Activated CD8-positive, alpha-beta memory T cell treated with anti-CD3 and anti-CD28 coated beads for 36 hours (primary cell): ENCODE measurements around the gene DOCK11. TPM values are rescaled to one million over a fixed set of nuclear protein-coding genes. Genes with fewer than 3 reads are reported as not detected.
"Not testable (repeated sequence)": the region's sequence is repeated elsewhere in the genome, so short reads cannot be mapped to it uniquely, and the experiment has no call there.

ENCODE experiments used
- CTCF ChIA-PET: fragments of 350-600 bp; sonication (Branson Sonifier 250); formaldehyde crosslinking; loops from one replicate; lab custom pipeline; 2021; ENCODE audit warnings: antibody characterized with exemption; lab: Charles Lee
- POLR2A ChIA-PET: fragments of 350-600 bp; sonication (Branson Sonifier 250); formaldehyde crosslinking; loops from one replicate; lab custom pipeline; 2021; ENCODE audit warnings: antibody characterized with exemption; lab: Charles Lee
- total RNA-seq, 2 experiments: library from RNA; stranded (reverse); gene quantifications; one replicate each; pipeline ENCODE4 v1.2.3, GENCODE V29; 2021

The DOCK11 gene
- total RNA-seq: 10 to 100 TPM; 46.5 to 48.4 TPM

GRCh38 chrX:118495061-118495921, at the start of gene DOCK11:
Gene DOCK11, plus strand, starts transcription at chrX:118495815. Its CDS starts 157 bp downstream, at chrX:118495972.
- CTCF ChIA-PET: interaction anchor here (0.6 to 1.2 kb wide), 9 partner anchors 9 to 105 kb away, joined by 3 to 6 read pairs (median 3); no protein-coding TSS in a partner anchor
- POLR2A ChIA-PET: interaction anchor here (0.6 to 5.1 kb wide), 5 partner anchors 34 to 1293 kb away, joined by 3 to 58 read pairs (median 5); no protein-coding TSS in a partner anchor

- CTCF ChIA-PET: no interaction called here
- POLR2A ChIA-PET: no interaction called here
Observed at GRCh38 chrX:118448273-118448783, 47.3 kb upstream of the DOCK11 start.

- POLR2A ChIA-PET: no interaction called here
Observed at GRCh38 chrX:118455013-118455412, 40.6 kb upstream of the DOCK11 start.

GRCh38 chrX:118459494-118459893, 36.1 kb upstream of the DOCK11 start:
- ChIA-PET CTCF (interaction anchor here (1.0 to 1.7 kb wide), 3 partner anchors 9 to 142 kb away, joined by 3 to 5 read pairs (median 3); no protein-coding TSS in a partner anchor), POLR2A (interaction anchor here (0.6 kb wide), 1 partner anchor 72 kb away, joined by 14 read pairs; no protein-coding TSS in a partner anchor)

More at GRCh38 chrX:118455013-118455412, 40.6 kb upstream of the DOCK11 start:
- CTCF ChIA-PET: no interaction called here

- ChIA-PET POLR2A (no interaction called here), CTCF (no interaction called here)
Observed at GRCh38 chrX:118464501-118464900, 31.1 kb upstream of the DOCK11 start.

- ChIA-PET CTCF (no interaction called here), POLR2A (no interaction called here)
Observed at GRCh38 chrX:118468122-118468521, 27.5 kb upstream of the DOCK11 start.

- POLR2A ChIA-PET: interaction anchor here (0.6 kb wide), 1 partner anchor 31 kb away, joined by 6 read pairs; no protein-coding TSS in a partner anchor
Observed at GRCh38 chrX:118470721-118471347, 24.8 kb upstream of the DOCK11 start.

GRCh38 chrX:118474586-118474985, 21.0 kb upstream of the DOCK11 start:
- ChIA-PET POLR2A (no interaction called here), CTCF (no interaction called here)

More at GRCh38 chrX:118470721-118471347, 24.8 kb upstream of the DOCK11 start:
- CTCF ChIA-PET: interaction anchor here (1.1 kb wide), 1 partner anchor 12 kb away, joined by 3 read pairs; no protein-coding TSS in a partner anchor

GRCh38 chrX:118475903-118476302, 19.7 kb upstream of the DOCK11 start:
- POLR2A ChIA-PET: no interaction called here
- CTCF ChIA-PET: no interaction called here

GRCh38 chrX:118480172-118480571, 15.4 kb upstream of the DOCK11 start:
- ChIA-PET CTCF (no interaction called here), POLR2A (no interaction called here)

- POLR2A ChIA-PET: not testable (repeated sequence)
Observed at GRCh38 chrX:118482384-118482783, 13.2 kb upstream of the DOCK11 start.

GRCh38 chrX:118484216-118484903, 11.3 kb upstream of the DOCK11 start:
- POLR2A ChIA-PET: no interaction called here
- CTCF ChIA-PET: interaction anchor here (0.7 kb wide), 1 partner anchor 112 kb away, joined by 3 read pairs; no protein-coding TSS in a partner anchor

More at GRCh38 chrX:118482384-118482783, 13.2 kb upstream of the DOCK11 start:
- CTCF ChIA-PET: not testable (repeated sequence)

- CTCF ChIA-PET, POLR2A ChIA-PET: not testable (repeated sequence)
Observed at GRCh38 chrX:118486693-118487092, 8.9 kb upstream of the DOCK11 start.

- CTCF ChIA-PET: no interaction called here
- POLR2A ChIA-PET: no interaction called here
Observed at GRCh38 chrX:118493016-118493415, 2.6 kb upstream of the DOCK11 start.

GRCh38 chrX:118493653-118494297, 1.8 kb upstream of the DOCK11 start:
- CTCF ChIA-PET: no interaction called here
- POLR2A ChIA-PET: no interaction called here

- ChIA-PET CTCF (interaction anchor here (0.8 to 1.1 kb wide), 5 partner anchors 32 to 106 kb away, joined by 3 to 4 read pairs (median 3); no protein-coding TSS in a partner anchor), POLR2A (interaction anchor here (0.8 to 5.1 kb wide), 4 partner anchors 10 to 42 kb away, joined by 3 to 58 read pairs (median 5); no protein-coding TSS in a partner anchor)
Observed at GRCh38 chrX:118495958-118496762, 545 bp downstream of the DOCK11 start.

- CTCF ChIA-PET: interaction anchor here (0.9 to 1.1 kb wide), 2 partner anchors 41 to 106 kb away, joined by 3 read pairs; no protein-coding TSS in a partner anchor
- POLR2A ChIA-PET: interaction anchor here (1.0 to 5.1 kb wide), 2 partner anchors 9 to 33 kb away, joined by 3 to 58 read pairs; no protein-coding TSS in a partner anchor
Observed at GRCh38 chrX:118496763-118497079, 1.1 kb downstream of the DOCK11 start.
